ENCODE results near the gene RXRG.

Gene RXRG

DNA sequence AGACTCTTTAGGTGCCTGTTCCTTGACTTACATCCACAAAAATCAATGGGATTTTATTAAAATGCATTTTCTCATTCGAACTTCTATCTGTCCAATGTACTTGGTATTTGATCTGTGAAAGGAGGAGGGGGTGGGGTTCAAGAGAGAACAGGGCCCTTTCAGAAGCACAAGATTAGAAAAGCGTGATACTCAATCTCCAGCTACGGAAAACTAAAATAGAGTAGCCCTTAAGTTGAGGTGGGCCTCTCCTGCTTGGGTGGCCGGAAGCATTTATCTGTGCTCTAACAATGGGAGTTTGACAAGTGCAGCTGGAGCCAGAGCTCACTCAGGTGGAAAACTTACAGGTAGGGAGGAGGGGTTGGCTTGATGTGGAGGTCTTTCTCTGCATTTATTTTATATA, 462 bp upstream of the RXRG start:
- DNase-seq: no peak

- DNase-seq: no peak
Observed at GRCh38 chr1:165443539-165444311, 1.2 kb downstream of the RXRG start.

GRCh38 chr1:165442653-165443052, 2.3 kb downstream of the RXRG start:
- DNase-seq: no peak

DNA sequence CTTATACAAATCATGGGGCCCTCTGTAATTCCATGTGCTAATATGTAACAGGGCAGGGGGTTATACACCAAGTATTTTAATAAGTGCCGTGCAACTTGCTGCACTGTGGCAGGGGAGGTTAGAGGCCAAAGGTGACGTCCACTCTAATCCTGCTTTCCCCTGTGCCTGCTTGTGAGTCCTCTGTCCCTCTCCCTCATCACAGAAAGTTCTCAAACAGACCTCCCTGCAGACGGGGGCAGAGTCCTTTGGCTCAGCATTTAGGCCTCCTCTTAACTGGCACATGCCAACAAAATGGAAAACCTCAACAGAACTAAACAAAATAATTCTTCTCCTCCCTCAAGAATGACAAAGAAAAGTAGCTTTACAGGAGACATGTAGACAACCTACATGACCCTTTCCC, 2.9 kb downstream of the RXRG start:
- no peak for DNase-seq

GRCh38 chr1:165441166-165441880, 3.6 kb downstream of the RXRG start:
- DNase-seq: no peak

GRCh38 chr1:165439330-165439729, 5.6 kb downstream of the RXRG start:
- no peak for DNase-seq

- no peak for DNase-seq
Observed at GRCh38 chr1:165436994-165437393, 7.9 kb downstream of the RXRG start.

DNA sequence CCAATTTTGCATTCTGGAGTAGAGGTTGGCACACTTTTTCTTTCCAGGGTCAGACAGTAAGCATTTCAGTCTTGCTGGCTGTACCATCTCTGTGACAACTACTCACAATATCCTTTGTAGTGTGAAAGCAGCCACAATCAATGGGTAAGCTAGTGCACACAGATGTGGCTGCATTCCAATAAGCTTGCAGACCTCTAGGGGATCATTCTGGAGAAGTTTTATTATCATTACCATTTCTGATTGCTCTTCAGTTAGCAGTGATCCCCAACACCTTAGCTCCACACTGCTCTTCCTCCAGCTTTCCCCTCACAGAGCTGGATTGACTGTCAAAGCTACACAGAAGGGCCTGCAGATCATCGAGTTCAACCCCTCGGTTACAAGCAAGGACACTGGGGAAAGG, 9.1 kb downstream of the RXRG start:
- no peak for DNase-seq

- DNase-seq: no peak
Observed at GRCh38 chr1:165434281-165434680, 10.6 kb downstream of the RXRG start.

DNA sequence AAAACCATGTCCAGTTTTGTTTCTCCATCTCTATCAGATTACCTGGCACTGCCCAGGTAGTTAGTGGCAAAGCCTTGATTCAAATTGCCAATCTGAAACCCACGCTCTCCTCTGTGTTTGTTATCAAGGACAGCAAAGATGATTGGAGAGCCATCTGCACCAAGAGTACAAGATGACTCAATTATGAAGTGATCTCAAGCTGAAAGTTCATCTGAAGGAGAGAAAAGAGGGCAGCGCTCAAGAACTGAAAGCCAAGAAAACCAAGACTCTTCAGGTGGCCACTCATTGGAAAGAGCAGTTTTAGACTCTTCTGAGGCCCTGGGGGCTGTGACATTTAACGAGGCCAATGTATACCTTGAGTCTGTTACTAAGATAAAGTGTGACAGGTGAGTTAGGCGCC, 13.8 kb downstream of the RXRG start:
- no peak for DNase-seq

GRCh38 chr1:165426745-165427144, 18.2 kb downstream of the RXRG start:
- no peak for DNase-seq

DNA sequence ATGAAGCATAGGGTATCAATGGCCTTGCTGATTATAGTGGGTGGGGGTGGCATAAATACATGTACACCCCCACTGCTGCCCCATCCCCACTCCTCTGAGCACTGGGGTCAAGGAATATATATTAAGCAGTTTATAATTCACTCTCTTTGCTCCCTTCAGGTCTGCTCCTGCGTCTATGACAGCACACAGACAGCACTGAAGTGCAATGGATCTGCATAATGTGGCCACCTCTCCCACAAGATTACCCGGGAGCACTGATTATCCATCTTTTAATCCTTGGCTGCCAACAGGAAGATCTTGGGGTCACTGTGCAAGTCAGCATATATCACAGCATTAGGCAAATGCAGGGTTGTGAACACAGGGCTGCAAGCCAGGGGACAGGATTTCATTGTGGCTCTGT, 19.3 kb downstream of the RXRG start:
- no peak for DNase-seq

- no peak for DNase-seq
Observed at GRCh38 chr1:165424454-165425216, 20.3 kb downstream of the RXRG start.

GRCh38 chr1:165423136-165423535, 21.8 kb downstream of the RXRG start:
- no peak for DNase-seq

- no peak for DNase-seq
Observed at GRCh38 chr1:165420655-165421054, 24.3 kb downstream of the RXRG start.

DNA sequence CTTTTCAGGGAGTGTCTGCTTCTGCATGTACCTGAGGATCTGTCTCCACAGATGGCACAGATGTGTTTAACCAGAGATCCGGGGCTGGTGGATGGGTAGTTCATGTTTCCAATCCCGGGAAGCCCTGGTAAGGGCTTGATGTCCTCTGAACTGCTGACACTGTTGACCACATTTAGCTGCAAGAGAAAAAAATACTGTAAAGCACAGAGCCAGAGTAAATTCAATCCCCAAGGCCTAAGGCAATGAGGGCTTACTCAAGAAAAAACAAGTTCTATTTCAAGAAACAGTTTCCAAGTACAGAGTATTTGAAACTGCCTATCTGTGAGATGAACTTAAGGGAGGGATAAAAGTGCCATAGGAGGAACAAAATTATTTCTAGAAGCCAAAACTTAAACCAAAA, 25.1 kb downstream of the RXRG start:
- no peak for DNase-seq

GRCh38 chr1:165418195-165418594, 26.7 kb downstream of the RXRG start:
- DNase-seq: no peak

DNA sequence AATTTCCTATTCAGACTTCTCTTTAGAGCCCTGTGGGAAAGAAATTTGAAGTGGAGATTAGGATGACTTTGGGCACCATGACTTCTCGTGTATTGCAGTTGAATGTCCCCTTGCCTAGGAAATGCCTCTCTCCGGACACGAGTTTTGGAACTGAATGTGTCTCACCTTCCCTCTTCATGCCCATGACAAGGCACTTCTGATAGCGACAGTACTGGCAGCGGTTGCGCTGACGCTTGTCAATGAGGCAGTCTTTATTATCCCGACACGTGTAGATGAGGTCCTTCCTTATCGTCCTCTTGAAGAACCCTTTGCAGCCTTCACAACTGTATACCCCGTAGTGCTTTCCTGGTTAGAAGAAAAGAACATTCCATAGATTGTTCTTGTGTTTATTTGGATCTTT, 28.1 kb downstream of the RXRG start:
- DNase-seq: no peak

DNA sequence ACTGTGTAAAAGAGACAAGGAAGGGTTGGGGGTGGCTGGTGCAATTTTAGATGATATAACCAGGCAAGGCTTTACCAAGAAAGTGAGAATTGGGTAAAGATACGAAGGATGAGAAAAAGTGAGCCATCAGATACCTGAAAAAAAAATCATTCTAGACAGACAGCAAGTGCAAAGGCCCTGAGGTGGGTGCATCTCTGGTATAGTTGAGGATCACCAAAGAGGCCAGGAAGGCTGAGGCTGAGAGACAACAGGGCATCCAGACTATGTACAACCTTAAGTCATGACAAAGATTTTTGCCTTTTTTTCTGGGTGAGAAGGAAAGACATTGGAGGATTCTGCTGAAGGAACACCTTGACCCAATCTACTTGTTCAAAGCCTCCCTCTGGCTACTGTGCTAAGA, 29.9 kb downstream of the RXRG start:
- no peak for DNase-seq

DNA sequence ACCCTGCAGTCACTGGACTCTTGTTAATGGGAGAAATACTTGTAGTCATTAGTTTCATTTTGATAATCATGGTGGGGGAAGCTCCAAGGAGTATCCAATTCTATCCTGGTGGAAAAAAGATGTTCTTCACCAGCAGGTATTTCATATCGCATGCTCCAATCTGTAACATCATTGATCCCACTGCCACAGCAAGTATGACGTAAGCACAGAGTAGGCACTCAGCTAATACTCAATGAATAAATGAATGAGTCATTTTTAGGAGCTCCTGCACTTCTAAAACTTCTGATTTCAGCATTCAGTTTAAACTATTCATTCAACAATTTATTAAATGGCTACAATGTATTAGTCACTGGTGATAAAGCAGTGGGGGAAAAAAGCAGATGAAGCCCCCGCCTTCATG, 30.3 kb downstream of the RXRG start:
- no peak for DNase-seq

- DNase-seq: no peak
Observed at GRCh38 chr1:165411396-165411795, 33.5 kb downstream of the RXRG start.

- DNase-seq: no peak
Observed at GRCh38 chr1:165409657-165410358, 35.1 kb downstream of the RXRG start.

DNA sequence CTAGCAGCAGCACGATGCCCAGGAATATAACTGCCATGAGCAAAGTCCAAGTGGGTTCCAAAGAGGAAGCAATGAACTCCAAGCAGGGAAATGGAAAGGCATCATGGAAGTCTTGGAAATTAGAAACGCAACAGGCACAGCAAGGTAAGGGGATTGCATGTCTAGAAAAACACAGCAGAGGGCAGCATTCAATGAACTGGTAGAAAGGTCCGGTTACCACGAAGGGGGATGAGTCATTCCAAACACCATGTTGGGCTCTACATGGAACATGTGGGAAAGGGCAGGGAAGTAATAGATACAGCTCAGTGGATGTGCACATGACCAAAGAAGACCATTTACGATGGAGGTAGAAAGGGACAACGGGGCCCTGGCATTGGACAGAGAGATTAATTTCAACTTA, 36.4 kb downstream of the RXRG start:
- DNase-seq: no peak

All from stimulated activated CD4-positive, alpha-beta T cell treated with anti-CD3 and anti-CD28 coated beads, Interleukin-4, amount 100 ng/mL, for 24 hours (primary cell).